HG03280 (cell line): Measurements from ENCODE around the gene MYO5C.
"Not testable (repeated sequence)": the region's sequence is repeated elsewhere in the genome, so short reads cannot be mapped to it uniquely, and the experiment has no call there.

ENCODE experiments used
- ATAC-seq: cut with Tn5 transposase; IDR thresholded peaks from one replicate; pipeline ENCODE4 v1.9.1; 2021; ENCODE audit warnings: mild to moderate bottlenecking, moderate library complexity; ENCODE audit not compliant: unreplicated experiment

Gene MYO5C

DNA sequence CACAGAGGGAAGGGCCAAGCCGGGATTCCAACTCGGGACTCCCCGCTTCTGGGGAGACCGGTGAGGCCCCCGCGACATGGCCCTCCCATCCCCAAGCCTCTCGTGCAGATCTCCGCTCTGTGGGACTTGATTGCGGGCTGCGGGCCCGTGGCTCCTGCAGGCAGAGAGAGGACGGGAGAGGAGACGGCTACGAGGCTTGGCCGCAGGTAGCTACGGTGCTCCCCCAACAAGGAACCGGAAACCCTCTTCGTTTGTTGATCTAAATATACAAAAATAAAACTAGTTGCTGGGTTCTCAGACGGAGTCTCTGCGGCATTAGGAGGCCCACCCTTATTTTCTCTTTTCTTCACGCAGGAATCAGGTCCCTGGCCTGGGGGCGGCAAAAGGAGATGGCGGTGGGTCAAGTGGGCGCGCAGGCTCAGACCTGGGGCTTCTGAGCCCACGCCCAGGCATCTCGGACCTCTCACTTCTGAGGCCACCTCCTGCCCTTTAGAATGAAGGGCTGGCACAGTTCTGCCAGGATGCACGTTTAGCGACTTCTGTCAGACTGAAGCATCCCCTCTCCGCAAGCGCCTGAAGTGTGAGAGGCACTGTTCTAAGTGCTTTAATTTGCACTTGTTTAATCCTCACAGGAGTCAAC, 115.3 kb downstream of the MYO5C start:
- peak; percentile 19 for ATAC-seq

GRCh38 chr15:52179278-52180195, 116.1 kb downstream of the MYO5C start:
- peak; percentile 79 for ATAC-seq

- no peak for ATAC-seq
Measured at GRCh38 chr15:52178765-52179164, 116.8 kb downstream of the MYO5C start.

DNA sequence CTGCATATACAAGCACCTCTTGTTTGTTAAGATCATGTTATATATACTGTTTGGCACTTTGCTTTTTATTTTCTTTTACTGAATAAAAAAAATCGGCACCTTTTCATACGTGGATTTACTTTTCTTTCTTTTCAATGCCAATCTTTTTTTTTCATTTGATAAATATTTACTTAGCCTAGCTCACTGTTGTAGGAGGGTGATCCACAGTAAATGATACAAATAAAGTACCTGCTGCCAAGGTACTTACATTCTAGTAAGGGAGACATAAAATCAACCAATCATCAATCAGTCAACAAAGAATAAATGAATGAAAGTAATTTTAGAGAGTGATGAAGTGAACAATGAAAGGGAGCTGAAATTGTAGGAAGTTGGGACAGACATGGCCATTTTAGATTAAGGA, 122.7 kb downstream of the MYO5C start:
- no peak for ATAC-seq

- ATAC-seq, result no peak
Measured at GRCh38 chr15:52171807-52172206, 123.8 kb downstream of the MYO5C start.

DNA sequence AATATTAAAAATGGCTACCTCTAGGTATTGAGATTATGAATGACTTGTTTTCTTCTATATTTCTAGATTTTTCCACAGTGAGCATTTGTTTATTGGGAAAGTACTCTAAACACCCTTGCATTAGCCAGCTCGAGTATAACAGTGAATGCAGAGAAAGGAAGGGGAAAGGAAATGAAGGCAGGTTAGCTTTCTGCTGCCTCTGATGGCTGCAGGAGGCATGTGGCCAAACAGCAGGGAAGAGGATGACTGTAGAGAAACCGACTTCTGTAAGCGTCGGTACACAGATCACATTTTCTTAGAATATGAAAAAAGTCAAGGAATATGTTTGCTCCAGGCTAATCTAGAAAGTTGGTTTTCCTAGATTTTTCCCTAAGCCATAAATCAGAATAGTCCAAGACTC, 124.2 kb downstream of the MYO5C start:
- ATAC-seq, result no peak

GRCh38 chr15:52170199-52170598, 125.4 kb downstream of the MYO5C start:
- ATAC-seq, result not testable (repeated sequence)

DNA sequence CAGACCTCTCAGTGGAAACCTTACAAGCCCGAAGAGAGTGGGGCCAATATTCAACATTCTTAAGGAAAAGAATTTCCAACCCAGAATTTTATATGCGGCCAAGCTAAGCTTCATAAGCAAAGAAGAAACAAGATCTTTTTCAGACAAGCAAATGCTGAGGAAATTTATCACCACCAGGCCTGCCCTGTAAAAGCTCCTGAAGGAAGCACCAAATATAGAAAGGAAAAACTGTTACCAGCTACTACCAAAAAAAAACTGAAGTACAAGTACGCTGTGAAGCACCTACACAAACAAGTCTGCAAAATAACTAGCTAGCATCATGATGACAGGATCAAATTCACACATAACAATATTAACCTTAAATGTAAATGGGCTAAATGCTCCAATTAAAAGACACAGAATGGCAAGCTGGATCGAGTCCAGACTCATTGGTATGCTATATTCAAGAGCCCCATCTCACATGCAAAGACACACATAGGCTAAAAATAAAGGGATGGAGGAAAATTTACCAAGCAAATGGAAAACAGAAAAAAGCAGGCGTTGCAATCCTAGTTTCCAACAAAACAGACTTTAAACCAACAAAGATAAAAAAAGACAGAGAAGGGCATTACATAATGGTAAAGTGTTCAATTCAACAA, 130.0 kb downstream of the MYO5C start:
- ATAC-seq, result not testable (repeated sequence)

GRCh38 chr15:52164631-52165265, 130.9 kb downstream of the MYO5C start:
- ATAC-seq, result no peak

DNA sequence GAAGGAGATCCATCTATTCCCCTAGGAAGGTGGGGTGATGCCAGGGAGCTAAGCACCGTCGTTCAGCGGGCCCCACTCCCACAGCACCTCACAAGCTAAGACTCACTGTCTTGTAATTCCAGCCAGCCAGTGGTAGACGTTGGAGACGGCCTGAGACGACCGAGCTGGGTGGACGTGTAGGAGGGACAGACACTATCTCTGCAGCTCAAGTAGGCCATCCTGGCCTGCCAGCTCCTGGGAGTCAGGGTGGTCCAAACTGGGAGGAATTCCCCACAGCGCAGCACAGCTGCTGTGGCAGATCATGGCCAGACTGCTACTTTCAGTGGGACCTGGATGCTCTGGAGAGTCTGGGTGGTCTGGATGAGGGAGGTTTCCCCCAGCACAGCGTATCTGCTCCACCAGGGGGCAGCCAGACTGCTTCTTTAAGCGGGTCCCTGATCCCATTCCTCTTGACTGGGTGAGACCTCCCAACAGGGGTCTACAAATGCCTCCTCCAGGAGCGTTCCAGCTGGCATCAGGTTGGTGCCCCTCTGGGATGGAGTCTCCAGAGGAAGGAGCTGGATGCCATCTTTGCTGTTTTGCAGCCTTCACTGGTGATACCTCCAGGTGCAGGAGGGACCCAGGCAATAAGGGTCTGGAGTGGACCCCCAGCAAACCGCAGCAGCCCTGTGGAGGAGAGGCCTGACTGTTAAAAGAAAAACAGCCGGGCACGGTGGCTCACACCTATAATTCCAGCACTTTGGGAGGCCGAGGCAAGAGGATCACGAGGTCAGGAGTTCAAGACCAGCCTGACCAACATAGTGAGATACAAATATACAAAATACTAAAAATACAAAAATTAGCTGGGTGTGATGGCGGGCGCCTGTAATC, 132.0 kb downstream of the MYO5C start:
- ATAC-seq, result no peak

DNA sequence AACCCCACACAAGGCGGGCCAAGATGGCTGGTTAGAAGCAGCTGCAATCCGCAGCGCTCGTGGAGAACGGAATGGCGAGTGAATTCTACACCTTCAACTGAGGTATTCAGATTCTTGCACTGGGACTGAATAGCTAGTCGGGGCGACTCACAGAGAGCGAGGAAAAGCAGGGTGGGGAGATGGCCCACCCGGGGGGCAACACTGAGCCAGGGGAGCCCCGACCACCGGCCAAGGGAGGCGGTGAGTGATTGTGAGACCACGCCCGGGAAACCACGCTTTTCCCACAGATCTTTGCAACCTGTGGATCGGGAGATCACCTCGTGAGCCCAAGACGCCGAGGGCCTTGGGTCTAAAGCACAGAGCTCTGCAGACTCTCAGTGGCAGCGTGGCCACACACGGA, 132.7 kb downstream of the MYO5C start:
- no peak for ATAC-seq

DNA sequence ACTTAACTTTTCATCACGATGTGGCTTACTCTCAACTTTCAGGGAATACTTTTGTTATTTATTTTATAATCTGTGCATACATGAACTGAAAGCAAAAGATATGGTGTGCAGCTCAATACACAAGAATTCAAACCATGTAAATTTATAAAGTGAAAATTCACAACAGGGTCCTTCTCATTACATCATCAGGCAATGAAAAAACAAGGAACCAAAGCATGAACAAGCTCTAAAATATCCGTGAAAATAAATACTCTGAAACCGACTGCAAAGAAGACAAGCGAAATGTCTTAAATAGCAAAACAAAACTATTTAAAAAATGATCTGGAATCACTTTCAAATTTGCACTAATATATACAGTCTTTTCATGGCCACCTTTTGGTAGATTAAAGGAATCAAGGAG, 133.3 kb downstream of the MYO5C start:
- no peak for ATAC-seq

GRCh38 chr15:52161406-52161966, 134.1 kb downstream of the MYO5C start:
- no peak for ATAC-seq

DNA sequence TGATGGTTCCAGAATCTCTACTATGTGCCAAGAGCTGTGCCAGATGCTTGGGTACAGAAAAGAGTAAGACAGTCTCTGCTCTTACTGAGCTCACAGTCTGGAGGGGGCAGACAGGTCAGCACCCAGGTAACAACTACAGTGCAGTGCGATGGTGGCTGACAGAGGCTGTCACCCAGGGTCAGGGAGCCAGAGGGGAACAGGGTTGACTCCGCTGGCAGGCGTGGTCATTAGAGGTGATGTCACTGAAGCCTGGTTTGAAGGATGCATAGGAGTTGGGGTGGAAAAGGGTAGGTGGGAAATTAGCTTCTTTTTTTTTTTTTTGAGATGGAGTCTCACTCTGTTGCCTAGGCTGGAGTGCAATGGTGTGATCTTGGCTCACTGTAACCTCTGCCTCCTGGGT, 136.0 kb downstream of the MYO5C start:
- no peak for ATAC-seq

DNA sequence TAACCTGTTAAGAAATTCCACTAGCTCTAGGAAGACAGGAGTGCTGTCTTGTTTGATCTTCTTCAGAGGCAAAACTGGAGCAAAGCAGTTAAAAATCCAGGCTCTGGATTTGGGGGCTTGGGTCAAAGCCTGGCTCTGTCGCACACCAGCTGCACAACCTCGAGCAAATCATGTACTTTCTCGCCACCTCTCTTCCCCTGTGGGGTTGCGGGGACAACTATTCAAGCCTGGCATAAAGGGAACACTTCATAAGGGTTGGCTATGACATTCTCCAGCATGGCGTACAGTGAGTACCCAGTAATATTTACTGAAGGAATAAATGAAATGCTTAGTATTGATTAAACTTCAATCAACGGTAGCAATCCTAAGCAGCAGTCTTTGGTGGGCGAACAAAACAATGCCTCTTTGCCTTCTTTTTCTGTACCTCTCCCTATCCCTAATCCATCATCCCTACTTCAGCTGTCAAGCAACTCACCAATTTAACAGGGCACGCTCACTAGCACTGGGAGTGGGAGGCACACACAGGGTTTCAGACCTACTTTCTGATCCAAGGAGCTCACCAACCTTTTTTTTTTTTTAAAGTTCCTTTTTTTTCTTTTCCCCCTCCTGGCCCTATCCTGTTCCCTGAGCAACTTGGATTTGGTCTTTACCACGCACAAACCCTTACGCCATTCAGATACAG, 137.4 kb downstream of the MYO5C start:
- ATAC-seq, result no peak

DNA sequence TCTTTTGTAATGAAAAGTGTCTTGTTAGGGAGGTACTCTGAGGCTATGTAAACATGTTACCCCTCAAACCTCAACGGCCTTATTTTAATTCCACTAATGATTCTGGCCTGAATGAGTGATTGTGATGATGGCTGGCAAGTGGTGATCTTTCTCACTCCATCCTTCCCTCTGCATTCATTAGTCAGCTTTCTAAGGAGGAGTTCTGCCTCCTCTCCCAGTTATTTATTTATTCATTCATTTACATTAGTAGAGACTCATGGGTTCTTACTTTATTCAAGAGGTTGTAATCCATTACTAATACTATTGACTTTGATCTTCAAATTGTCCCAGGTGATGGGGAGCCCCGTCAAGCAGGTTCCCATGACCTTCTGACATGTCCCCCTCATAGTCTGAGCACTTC, 139.7 kb downstream of the MYO5C start:
- no peak for ATAC-seq

DNA sequence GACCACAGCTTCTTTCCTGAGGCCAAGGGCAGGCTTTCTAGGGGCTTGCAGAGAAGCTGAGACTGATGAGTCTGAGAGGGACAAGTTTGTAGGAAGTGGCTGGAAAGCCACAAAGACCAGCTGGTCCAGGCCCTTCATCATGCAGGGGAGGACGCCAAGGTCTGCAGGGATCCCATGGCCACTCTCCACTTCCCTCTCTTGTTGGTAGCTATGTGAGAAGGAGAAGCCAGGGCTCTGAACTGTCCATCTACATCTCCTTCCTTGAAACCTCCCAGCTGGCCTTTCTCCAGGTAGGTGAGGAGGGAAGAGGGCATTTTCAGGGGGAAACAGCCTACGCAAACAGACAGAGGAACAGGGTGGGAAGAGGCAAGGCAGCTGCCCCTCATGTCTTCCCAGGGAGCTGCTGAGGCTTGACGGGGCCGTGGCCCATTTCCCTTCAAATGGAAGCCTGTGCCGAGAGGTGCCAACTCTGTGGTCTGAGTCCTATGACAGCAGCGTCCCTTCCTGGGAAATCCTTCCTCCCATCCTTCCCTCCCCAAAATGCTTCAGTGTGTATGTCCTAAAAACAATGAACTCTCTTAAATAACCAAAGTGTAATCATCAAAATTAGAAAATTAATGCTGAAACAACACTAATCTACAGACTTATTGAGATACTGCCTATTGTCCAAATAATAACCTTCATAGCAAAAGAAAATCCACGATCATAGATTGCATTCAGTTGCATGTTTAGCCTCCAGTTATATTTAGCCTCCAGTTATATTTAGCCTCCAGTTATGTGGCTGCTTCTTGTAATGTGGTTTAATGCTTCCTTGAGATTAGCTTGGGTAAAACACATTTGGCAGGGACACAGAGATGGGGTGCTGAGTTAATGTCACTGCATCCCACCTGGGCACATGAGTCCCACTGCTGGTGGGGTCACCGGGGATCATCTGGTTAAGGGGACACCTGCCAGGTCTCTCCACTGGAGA, 140.4 kb downstream of the MYO5C start:
- ATAC-seq, result no peak
